ENCODE data around the gene FNDC3B.
"Not testable (repeated sequence)": the region's sequence is repeated elsewhere in the genome, so short reads cannot be mapped to it uniquely, and the experiment has no call there.

The FNDC3B gene

DNA sequence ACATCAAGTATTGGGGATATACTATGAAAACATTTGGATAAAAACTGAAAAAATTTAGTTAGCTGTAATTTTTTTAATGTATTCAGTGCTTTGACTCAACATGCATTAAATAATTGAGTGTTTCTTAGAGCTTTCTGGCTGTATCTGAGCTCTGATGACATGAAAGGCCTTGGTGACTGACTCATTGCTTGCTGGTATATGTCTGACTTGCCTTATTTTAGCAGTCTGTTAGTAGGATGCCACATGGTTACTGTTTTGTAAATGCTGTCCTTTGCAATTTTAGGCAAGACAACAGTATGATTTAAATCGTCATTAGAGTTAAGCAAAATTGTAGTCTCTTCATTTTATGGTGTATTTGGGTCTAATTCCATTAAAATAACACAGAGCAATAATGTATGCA, 209.7 kb downstream of the FNDC3B start:
- no peak for TF ChIP-seq CTCF (IDR thresholded peaks at IDR 0.05; ENCODE audit: extremely low read depth, insufficient read depth, missing control alignments)
- no peak for DNase-seq (ENCODE audit: low spot score)
- in situ Hi-C loops (cut with MboI; ENCODE audit: low pct_unique_long_range_greater_than_20kb, low sequenced_read_pairs, unreplicated experiment): no loop called here

DNA sequence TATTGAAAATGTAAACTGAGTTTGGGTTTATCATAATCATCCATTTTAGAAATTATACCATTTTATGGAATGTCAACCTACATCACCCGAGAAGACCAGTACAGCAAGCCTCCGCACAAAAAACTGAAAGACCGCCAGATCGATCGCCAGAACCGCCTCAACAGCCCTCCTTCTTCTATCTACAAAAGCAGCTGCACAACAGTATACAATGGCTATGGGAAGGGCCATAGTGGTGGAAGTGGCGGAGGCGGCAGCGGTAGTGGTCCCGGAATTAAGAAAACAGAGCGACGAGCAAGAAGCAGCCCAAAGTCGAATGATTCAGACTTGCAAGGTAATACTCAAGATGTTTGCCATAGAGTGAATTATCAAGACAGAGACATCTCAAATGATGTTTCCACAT, 211.8 kb downstream of the FNDC3B start:
- no peak for DNase-seq (ENCODE audit: low spot score)
- in situ Hi-C loops (cut with MboI; ENCODE audit: low pct_unique_long_range_greater_than_20kb, low sequenced_read_pairs, unreplicated experiment): no loop called here
- no peak for TF ChIP-seq CTCF (IDR thresholded peaks at IDR 0.05; ENCODE audit: extremely low read depth, insufficient read depth, missing control alignments)

GRCh38 chr3:172253200-172253599, 213.8 kb downstream of the FNDC3B start:
- DNase-seq (ENCODE audit: low spot score): no peak
- no peak for TF ChIP-seq CTCF (IDR thresholded peaks at IDR 0.05; ENCODE audit: extremely low read depth, insufficient read depth, missing control alignments)
- in situ Hi-C loops (cut with MboI; ENCODE audit: low pct_unique_long_range_greater_than_20kb, low sequenced_read_pairs, unreplicated experiment): no loop called here

DNA sequence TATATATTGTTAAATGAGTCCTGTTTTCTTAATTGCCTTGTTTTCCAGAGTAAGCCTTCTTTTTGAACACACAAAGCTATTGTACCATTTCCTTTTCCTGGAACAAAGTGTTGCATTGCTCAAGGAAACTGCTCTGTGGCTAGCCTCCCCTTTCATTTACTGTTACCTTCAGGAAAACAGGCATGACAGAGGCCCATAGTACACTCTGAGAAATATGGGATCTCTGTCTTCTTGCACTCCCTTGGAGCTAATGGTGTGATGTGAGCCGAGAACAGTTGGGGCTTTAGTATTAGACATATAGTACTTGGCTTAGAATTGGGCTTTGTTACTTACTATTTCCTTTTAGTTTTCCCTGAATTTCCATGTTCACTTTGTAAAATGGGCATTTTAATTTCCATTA, 215.2 kb downstream of the FNDC3B start:
- TF ChIP-seq CTCF (IDR thresholded peaks at IDR 0.05; ENCODE audit: extremely low read depth, insufficient read depth, missing control alignments): no peak
- DNase-seq (ENCODE audit: low spot score): no peak
- in situ Hi-C loops (cut with MboI; ENCODE audit: low pct_unique_long_range_greater_than_20kb, low sequenced_read_pairs, unreplicated experiment): no loop called here

DNA sequence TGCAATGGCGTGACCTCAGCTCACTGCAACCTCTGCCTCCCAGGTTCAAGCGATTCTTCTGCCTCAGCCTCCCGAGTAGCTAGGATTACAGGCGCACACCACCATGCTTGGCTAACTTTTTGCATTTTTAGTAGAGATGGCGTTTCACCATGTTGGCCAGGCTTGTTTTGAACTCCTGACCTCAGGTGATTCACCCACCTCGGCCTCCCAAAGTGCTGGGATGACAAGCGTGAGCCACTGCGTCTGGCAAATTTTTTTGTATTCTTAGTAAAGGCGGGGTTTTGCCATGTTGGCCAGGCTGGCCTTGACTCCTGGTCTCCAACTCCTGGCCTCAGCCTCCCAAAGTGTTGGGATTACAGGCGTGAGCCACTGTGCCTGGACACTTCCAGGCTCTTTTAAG, 215.9 kb downstream of the FNDC3B start:
- DNase-seq (ENCODE audit: low spot score); in situ Hi-C loops (cut with MboI; ENCODE audit: low pct_unique_long_range_greater_than_20kb, low sequenced_read_pairs, unreplicated experiment): not testable (repeated sequence)

- no peak for TF ChIP-seq CTCF (IDR thresholded peaks at IDR 0.05; ENCODE audit: extremely low read depth, insufficient read depth, missing control alignments)
- DNase-seq (ENCODE audit: low spot score): no peak
- in situ Hi-C loops (cut with MboI; ENCODE audit: low pct_unique_long_range_greater_than_20kb, low sequenced_read_pairs, unreplicated experiment): no loop called here
These were observed 216.8 kb downstream of the FNDC3B start for GRCh38 chr3:172256101-172256734.

GRCh38 chr3:172257648-172258400, 218.4 kb downstream of the FNDC3B start:
- no peak for DNase-seq (ENCODE audit: low spot score)
- TF ChIP-seq CTCF (IDR thresholded peaks at IDR 0.05; ENCODE audit: extremely low read depth, insufficient read depth, missing control alignments): no peak
- in situ Hi-C loops (cut with MboI; ENCODE audit: low pct_unique_long_range_greater_than_20kb, low sequenced_read_pairs, unreplicated experiment): no loop called here

Data from GM13977 (cell line).